HEK293T (cell line): ENCODE results near the gene CLCN4.

Source experiments
- ARNT ChIP-seq: fragments of 450-650 bp; IDR thresholded peaks from 2 replicates; pipeline ENCODE4 v1.6.1; 2017; ENCODE audit warnings: mild to moderate bottlenecking
- BHLHE40 ChIP-seq: fragments of 450-650 bp; IDR thresholded peaks from 2 replicates; pipeline ENCODE4 v1.6.1; 2016; ENCODE audit warnings: mild to moderate bottlenecking, moderate library complexity, borderline replicate concordance
- ELF4 ChIP-seq: fragments of 450-650 bp; IDR thresholded peaks from 2 replicates; pipeline ENCODE4 v1.6.1; 2017; ENCODE audit warnings: antibody characterized with exemption
- FOXA1 ChIP-seq: fragments of 450-650 bp; IDR thresholded peaks from 2 replicates; pipeline ENCODE4 v1.6.1; 2016; ENCODE audit warnings: mild to moderate bottlenecking
- FOXK2 ChIP-seq: fragments of 450-650 bp; IDR thresholded peaks from 2 replicates; pipeline ENCODE4 v1.6.1; 2016; ENCODE audit warnings: mild to moderate bottlenecking
- FOXM1 ChIP-seq: fragments of 450-650 bp; IDR thresholded peaks from 2 replicates; pipeline ENCODE4 v1.6.1; 2017; ENCODE audit warnings: mild to moderate bottlenecking, borderline replicate concordance
- L3MBTL2 ChIP-seq: fragments of 450-650 bp; conservative IDR thresholded peaks from 2 replicates; pipeline ENCODE4 v1.6.1; 2016; ENCODE audit warnings: mild to moderate bottlenecking
- LEF1 ChIP-seq: fragments of 450-650 bp; IDR thresholded peaks from 2 replicates; pipeline ENCODE4 v1.6.1; 2017; ENCODE audit warnings: mild to moderate bottlenecking, borderline replicate concordance
- NFRKB ChIP-seq: fragments of 450-650 bp; IDR thresholded peaks from 2 replicates; pipeline ENCODE4 v1.6.1; 2016; ENCODE audit warnings: mild to moderate bottlenecking, moderate library complexity
- SP1 ChIP-seq: fragments of 450-650 bp; IDR thresholded peaks from 2 replicates; pipeline ENCODE4 v1.6.1; 2017
- SUZ12 ChIP-seq: fragments of 450-650 bp; IDR thresholded peaks from 2 replicates; pipeline ENCODE4 v1.6.1; 2016; ENCODE audit warnings: mild to moderate bottlenecking
- TARDBP ChIP-seq: fragments of 450-650 bp; IDR thresholded peaks from 2 replicates; pipeline ENCODE4 v1.6.1; 2016
- ZNF384 ChIP-seq: fragments of 450-650 bp; IDR thresholded peaks from 2 replicates; pipeline ENCODE4 v1.6.1; 2016

DNA sequence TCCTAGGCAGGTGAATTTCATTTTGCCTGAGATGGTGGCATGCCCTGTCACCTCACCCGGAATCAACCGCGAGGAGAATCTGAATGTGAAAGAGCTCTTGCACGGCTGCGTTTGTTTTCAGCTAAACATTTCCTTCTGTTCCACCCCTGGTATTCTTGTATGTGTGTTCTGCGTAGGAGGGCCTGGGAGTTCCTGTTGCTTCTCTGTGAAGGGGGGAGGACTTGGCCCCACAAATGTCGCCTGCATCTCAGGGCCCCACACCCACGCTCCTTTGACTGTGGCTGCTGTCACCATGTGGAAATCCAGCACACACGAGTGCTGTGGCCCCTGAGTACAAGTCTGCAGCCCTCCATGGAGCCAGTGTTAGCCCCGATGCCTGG is 45.8 kb upstream of the CLCN4 start:
- no peak for TF ChIP-seq SP1
- TF ChIP-seq SUZ12 = no peak
- TF ChIP-seq LEF1 = no peak
- no peak for TF ChIP-seq BHLHE40
- no peak for TF ChIP-seq TARDBP
- no peak for TF ChIP-seq L3MBTL2
- no peak for TF ChIP-seq FOXA1
- TF ChIP-seq ARNT = no peak
- no peak for TF ChIP-seq FOXK2
- no peak for TF ChIP-seq ELF4
- no peak for TF ChIP-seq ZNF384
- no peak for TF ChIP-seq FOXM1
- TF ChIP-seq NFRKB = no peak
